ENCODE results near the gene RFTN2. TPM values are rescaled to one million over a fixed set of nuclear protein-coding genes. Genes with fewer than 3 reads are reported as not detected.

Gene RFTN2
- total and polyA plus RNA-seq, 9 of the 15 experiments (the other 6 are each of a cell fraction or from before 2014, with no cell fraction given), result 0.01 to 0.11 (median 0.04) TPM; not detected in 6

- H2AFZ ChIP-seq (ENCODE audit: low read depth, low read length), result no peak overlapping the region
- in situ Hi-C loops (cut with MboI), result no loop called here
- H3K9ac ChIP-seq (ENCODE audit: insufficient read depth in 1 of 2, low read depth in 2 of 2, low read length in 2 of 2), result no peak overlapping the region
- CTCF ChIA-PET (ENCODE audit: low intra/inter-chr PET ratio), result no interaction called here
- H3K36me3 ChIP-seq (ENCODE audit: control insufficient read depth, insufficient read depth, low read length), result no peaks in the 10 kb centered on the region
- ATAC-seq, result no peak
- BruUV-seq (replicated peaks), result no TSS peak
- H4K20me1 ChIP-seq (replicated peaks; ENCODE audit: control insufficient read depth, insufficient read depth, low read length), result no peaks in the 10 kb centered on the region
- H3K79me2 ChIP-seq (ENCODE audit: control insufficient read depth, insufficient read depth, low read length), result no peaks in the 10 kb centered on the region
- H3K4me1 ChIP-seq (replicated peaks in 1 of 2; ENCODE audit: control insufficient read depth in 2 of 2, insufficient read depth in 2 of 2, low read length in 2 of 2), result no peaks in the 10 kb centered on the region
- H3K27ac ChIP-seq (ENCODE audit: extremely low read depth, low read depth, low read length), result no peak overlapping the region
- TF ChIP-seq ZNF668 (CRISPR knock-in tag; IDR thresholded peaks at IDR 0.05) (no peak), CEBPG (CRISPR knock-in tag; IDR thresholded peaks at IDR 0.05) (no peak), CEBPG (tag; conservative IDR thresholded peaks at IDR 0.05 in 1 of 2, IDR thresholded peaks at IDR 0.05 in 1 of 2) (peak in 1 of 2 experiments; percentile 18; a peak in 1 of 4 replicates), CEBPB (tag; IDR thresholded peaks at IDR 0.05) (0 out of 2 replicates have a peak, but pooled peaks have one; percentile 10), USF1 (CRISPR knock-in tag; IDR thresholded peaks at IDR 0.05) (no peak)
- no peak for DNase-seq (ENCODE audit: extremely low read depth in 1 of 4, low spot score in 3 of 4)
- no peaks in the 10 kb centered on the region for H3K27me3 ChIP-seq (ENCODE audit: control insufficient read depth in 2 of 2, insufficient read depth in 2 of 2, low read length in 2 of 2)
- H3K4me2 ChIP-seq (ENCODE audit: insufficient read depth, low read length), result no peak overlapping the region
- POLR2A ChIA-PET, result no interaction called here
- 70% methylated on average over 10 of the region's 10 CpGs for WGBS (ENCODE audit: insufficient coverage, low coverage, missing lambda C conversion rate)
- no peaks in the 10 kb centered on the region for H3K9me3 ChIP-seq (replicated peaks; ENCODE audit: control insufficient read depth, insufficient read depth, low read depth, low read length)
- no peak for FAIRE-seq
- H3K9me1 ChIP-seq (ENCODE audit: control insufficient read depth, insufficient read depth, low read length), result no peaks in the 10 kb centered on the region
- no peak overlapping the region for H3K4me3 ChIP-seq
- intact Hi-C loops (cut with micrococcal nuclease), result no loop called here
These were observed 103.6 kb downstream of the RFTN2 start for GRCh38 chr2:197571627-197572271.

Data from K562 (cell line).